Measurements from ENCODE around the gene NEO1. TPM values are rescaled to one million over a fixed set of nuclear protein-coding genes. Genes with fewer than 3 reads are reported as not detected.

The NEO1 gene
- total RNA-seq, 1 donor from 2014 or later, result 26.6 TPM

DNA sequence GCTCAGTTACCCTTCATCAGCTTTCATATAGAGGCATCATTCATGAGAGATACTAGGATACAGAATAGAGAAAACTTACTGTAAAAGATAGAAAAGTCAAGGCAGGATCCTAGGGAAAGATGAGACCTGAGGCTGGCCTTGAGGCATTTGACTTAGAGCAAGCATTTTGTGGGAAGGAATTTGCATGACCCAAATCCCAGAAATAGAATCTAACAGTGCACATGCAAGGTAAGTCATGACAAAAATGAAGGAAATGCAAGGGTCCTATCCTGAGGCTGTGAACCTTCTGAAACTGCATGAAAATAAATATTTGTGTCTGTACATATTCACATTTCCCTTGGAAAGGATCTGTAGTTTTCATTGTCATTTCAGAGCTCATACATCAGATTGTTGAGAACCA lies 194.2 kb downstream of the NEO1 start:
- Histone ChIP-seq H3K4me3 (ENCODE audit: low read depth, low read length) (no peak overlapping the region), H3K27me3 (ENCODE audit: control insufficient read depth, insufficient read depth, low read length) (no peaks in the 10 kb centered on the region), H3K36me3 (ENCODE audit: control insufficient read depth, insufficient read depth, low read length) (no peaks in the 10 kb centered on the region)
- DNase-seq (ENCODE audit: low read depth), result no peak
- TF ChIP-seq, protein P1, sequence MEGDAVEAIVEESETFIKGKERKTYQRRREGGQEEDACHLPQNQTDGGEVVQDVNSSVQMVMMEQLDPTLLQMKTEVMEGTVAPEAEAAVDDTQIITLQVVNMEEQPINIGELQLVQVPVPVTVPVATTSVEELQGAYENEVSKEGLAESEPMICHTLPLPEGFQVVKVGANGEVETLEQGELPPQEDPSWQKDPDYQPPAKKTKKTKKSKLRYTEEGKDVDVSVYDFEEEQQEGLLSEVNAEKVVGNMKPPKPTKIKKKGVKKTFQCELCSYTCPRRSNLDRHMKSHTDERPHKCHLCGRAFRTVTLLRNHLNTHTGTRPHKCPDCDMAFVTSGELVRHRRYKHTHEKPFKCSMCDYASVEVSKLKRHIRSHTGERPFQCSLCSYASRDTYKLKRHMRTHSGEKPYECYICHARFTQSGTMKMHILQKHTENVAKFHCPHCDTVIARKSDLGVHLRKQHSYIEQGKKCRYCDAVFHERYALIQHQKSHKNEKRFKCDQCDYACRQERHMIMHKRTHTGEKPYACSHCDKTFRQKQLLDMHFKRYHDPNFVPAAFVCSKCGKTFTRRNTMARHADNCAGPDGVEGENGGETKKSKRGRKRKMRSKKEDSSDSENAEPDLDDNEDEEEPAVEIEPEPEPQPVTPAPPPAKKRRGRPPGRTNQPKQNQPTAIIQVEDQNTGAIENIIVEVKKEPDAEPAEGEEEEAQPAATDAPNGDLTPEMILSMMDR (IDR thresholded peaks at IDR 0.05; ENCODE audit: insufficient read depth, low read length, poor library complexity, severe bottlenecking), result no peak

DNA sequence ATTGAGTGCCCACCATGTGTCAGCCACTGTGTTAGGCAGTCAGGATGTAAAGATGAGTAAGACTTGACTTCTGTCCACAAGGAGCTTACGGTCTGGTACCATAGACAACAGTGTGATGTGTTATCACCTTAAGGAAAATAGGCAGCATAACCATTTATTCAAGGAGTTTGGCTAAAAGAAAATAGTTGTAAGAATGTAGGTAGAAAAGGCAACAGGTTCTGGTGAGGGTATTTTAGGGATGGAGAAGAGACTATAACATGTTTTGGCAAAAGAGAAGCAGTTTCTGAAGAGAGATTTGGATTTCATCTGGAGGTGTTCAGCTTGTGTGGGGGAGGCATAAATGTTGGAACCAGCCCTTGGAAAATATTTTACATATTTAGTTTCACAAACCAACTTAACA lies 194.6 kb downstream of the NEO1 start:
- Histone ChIP-seq H3K4me3 (ENCODE audit: low read depth, low read length) (no peak overlapping the region), H3K36me3 (ENCODE audit: control insufficient read depth, insufficient read depth, low read length) (no peaks in the 10 kb centered on the region), H3K27me3 (ENCODE audit: control insufficient read depth, insufficient read depth, low read length) (no peaks in the 10 kb centered on the region)
- TF ChIP-seq, protein P1 (IDR thresholded peaks at IDR 0.05; ENCODE audit: insufficient read depth, low read length, poor library complexity, severe bottlenecking), result no peak
- no peak for DNase-seq (ENCODE audit: low read depth)

DNA sequence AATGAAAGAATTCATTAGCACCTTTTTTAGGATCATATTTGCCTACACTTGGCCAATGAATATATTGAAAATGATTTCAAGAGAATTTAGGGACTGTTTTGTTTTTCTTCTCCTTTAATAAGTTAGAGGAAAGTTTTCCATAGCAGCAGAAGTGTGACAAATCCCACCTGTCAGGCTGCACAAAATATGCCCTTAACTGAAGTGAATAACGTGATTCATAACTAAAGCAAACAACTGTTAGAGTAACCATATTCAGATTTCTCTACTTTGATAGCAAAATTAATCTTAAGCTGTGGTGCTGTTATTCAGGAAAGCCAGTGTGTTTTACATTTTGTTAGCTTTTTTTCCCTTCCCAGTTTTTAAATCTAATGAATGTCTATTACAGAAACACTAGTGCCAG lies 195.1 kb downstream of the NEO1 start:
- no peaks in the 10 kb centered on the region for H3K27me3 ChIP-seq (ENCODE audit: control insufficient read depth, insufficient read depth, low read length)
- no peak overlapping the region for H3K4me3 ChIP-seq (ENCODE audit: low read depth, low read length)
- DNase-seq (ENCODE audit: low read depth), result no peak
- no peaks in the 10 kb centered on the region for H3K36me3 ChIP-seq (ENCODE audit: control insufficient read depth, insufficient read depth, low read length)
- TF ChIP-seq, protein P1 (IDR thresholded peaks at IDR 0.05; ENCODE audit: insufficient read depth, low read length, poor library complexity, severe bottlenecking), result no peak

DNA sequence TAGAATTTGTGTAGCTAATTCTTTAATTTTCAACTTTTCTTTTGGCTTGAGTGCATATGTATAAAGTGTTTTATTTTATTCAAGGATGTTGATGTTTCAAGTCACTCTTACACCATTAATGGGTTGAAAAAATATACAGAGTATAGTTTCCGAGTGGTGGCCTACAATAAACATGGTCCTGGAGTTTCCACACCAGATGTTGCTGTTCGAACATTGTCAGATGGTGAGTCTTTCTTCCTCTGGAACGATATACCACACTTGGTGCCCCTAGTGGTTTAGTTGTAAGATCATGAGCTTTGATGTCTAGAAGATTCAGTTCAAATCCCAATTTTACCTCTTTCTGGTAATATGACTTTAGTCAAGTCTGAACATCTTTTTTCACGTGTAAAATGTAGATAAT lies 197.2 kb downstream of the NEO1 start:
- Histone ChIP-seq H3K36me3 (ENCODE audit: control insufficient read depth, insufficient read depth, low read length) (no peaks in the 10 kb centered on the region), H3K27me3 (ENCODE audit: control insufficient read depth, insufficient read depth, low read length) (no peaks in the 10 kb centered on the region), H3K4me3 (ENCODE audit: low read depth, low read length) (no peak overlapping the region)
- TF ChIP-seq, protein P1 (IDR thresholded peaks at IDR 0.05; ENCODE audit: insufficient read depth, low read length, poor library complexity, severe bottlenecking), result no peak
- no peak for DNase-seq (ENCODE audit: low read depth)

DNA sequence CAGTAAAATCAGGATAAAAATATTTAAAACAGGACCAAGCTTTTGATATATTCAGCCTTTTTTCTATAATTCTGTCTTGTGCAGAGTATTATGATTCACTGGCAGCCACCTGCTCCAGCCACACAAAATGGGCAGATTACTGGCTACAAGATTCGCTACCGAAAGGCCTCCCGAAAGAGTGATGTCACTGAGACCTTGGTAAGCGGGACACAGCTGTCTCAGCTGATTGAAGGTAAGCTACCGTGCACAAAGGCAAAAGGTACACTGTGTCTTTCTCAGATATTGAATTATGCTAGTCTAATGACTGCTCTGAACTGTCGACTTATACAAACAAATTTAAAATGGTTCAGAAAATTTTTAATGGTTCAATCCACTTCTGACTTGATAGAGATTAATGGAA lies 202.3 kb downstream of the NEO1 start:
- H3K4me3 ChIP-seq (ENCODE audit: low read depth, low read length), result no peak overlapping the region
- no peaks in the 10 kb centered on the region for H3K27me3 ChIP-seq (ENCODE audit: control insufficient read depth, insufficient read depth, low read length)
- TF ChIP-seq, protein P1 (IDR thresholded peaks at IDR 0.05; ENCODE audit: insufficient read depth, low read length, poor library complexity, severe bottlenecking), result no peak
- H3K36me3 ChIP-seq (ENCODE audit: control insufficient read depth, insufficient read depth, low read length), result peaks cover 1% of the 10 kb centered on the region
- DNase-seq (ENCODE audit: low read depth), result no peak

DNA sequence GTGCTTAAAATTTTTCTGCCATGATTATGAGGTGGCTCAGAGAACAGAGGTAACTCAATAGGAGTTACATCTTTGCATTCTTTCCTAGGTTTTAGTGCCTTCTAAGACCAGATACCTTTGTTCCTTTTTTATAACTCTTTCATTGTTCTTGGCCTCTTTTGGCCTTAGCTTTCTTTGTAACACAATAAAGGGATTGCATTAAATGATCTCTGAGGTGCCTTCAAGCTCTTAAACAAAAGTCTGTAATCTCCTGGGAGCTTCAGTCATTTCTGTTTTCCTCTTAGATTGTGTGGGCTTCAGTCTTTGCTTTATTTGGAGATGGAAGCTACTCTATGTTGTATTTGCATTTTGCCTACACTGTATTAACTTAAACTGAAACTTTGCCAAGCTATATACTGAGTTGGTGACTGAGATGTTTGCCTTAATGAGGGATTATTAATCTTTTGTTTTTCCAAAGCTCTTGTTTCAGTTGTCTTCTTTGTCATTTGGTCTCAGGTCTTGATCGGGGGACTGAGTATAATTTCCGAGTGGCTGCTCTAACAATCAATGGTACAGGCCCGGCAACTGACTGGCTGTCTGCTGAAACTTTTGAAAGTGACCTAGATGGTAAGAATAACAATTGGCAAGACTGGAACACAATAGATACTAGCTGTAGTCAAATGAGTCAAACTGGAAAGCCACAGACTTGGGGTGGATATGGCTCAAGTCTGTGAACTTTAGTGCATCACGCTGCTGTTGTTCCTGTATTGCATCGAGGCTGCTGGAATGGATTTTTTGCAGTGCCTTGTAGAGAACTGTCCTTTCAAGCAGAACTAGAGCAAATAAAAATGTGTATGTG lies 206.2 kb downstream of the NEO1 start:
- TF ChIP-seq, protein P1 (IDR thresholded peaks at IDR 0.05; ENCODE audit: insufficient read depth, low read length, poor library complexity, severe bottlenecking), result no peak
- Histone ChIP-seq H3K4me3 (ENCODE audit: low read depth, low read length) (no peak overlapping the region), H3K36me3 (ENCODE audit: control insufficient read depth, insufficient read depth, low read length) (peaks cover 1% of the 10 kb centered on the region), H3K27me3 (ENCODE audit: control insufficient read depth, insufficient read depth, low read length) (no peaks in the 10 kb centered on the region)
- DNase-seq (ENCODE audit: low read depth), result no peak
